Eye (tissue), 1 donor: Measurements from ENCODE around the gene EEF1AKMT1.
"Not testable (repeated sequence)": the region's sequence is repeated elsewhere in the genome, so short reads cannot be mapped to it uniquely, and the experiment has no call there.

ENCODE experiments used
- DNase-seq: peaks from one replicate; pipeline ENCODE4 v3.0.0-alpha.2; 2015

The EEF1AKMT1 gene

GRCh38 chr13:20775961-20776360 is 2.2 kb upstream of the EEF1AKMT1 start:
- no peak for DNase-seq

- DNase-seq = no peak
Observed at GRCh38 chr13:20774746-20775145, 985 bp upstream of the EEF1AKMT1 start.

DNA sequence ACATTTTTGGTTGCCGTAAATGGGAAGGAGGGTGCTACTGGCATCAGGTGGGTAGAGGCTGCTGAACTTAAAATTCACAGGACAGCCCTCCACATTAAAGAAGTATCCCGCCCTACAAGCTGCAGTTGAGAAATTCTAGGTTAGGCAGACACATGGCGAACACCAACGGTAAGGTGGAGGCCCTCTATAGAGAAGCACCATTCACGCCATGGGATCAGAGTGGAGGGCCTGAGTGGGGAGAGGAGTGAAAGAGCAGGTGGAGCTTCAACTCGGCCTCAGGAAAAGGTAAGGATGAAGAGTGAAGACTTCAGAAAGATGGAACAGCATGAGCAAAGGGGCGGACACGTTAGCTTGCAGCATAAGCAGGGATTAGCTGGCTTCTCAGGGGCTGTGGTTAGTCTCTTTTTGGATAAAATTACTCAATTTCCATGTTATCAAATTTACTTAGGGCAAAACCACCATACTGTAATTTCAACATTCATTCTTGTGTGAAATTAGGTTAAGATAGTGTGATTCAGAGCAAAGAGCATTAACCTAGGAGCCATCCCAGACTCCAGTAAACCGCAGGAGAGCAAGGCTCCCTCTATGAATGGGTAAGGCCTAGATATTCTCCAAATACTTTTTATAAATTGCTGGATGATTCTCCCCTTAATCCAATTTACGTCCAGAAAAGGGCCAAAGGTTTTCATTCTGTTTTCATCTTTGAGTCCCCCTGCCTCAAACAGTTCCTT is 1.2 kb downstream of the EEF1AKMT1 start:
- DNase-seq = peak; percentile 12

DNA sequence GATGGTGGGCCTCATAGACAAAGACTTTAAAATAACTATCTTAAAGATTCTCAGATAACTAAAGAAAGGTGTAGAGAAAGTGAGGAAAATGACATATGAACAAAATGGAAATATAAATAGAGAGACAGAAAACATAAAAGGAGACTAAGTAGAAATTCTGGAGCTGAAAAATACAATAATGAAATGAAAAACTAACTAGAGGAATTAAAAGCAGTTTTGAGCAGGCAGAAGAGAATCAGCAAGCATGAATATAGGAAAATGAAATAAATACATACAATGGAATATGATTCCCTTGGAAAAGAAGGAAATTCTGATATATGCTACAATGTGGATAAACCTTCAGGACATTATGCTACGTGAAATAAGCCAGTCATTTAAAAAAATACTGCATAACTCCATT is 3.9 kb downstream of the EEF1AKMT1 start:
- no peak for DNase-seq

- DNase-seq = no peak
Observed at GRCh38 chr13:20769091-20769490, 4.7 kb downstream of the EEF1AKMT1 start.

- DNase-seq = no peak
Observed at GRCh38 chr13:20767309-20767943, 6.3 kb downstream of the EEF1AKMT1 start.

DNA sequence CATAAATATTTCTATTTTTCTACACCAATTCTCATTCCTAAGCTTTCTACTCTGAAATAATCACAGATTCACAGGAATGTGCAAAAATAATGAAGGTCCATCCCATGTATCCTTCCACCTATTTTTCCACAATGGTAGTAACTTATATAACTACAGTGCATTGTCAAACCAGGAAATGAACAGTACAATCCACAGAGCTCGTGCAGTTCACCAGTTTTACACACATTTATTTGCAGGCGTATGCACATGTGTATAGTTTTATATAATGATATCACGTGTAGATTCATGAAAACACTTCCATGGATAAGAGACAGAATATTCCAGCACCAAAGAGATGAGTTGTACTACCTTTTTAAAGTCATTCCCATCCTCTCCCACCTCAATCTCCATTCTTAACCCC is 12.9 kb downstream of the EEF1AKMT1 start:
- no peak for DNase-seq

DNA sequence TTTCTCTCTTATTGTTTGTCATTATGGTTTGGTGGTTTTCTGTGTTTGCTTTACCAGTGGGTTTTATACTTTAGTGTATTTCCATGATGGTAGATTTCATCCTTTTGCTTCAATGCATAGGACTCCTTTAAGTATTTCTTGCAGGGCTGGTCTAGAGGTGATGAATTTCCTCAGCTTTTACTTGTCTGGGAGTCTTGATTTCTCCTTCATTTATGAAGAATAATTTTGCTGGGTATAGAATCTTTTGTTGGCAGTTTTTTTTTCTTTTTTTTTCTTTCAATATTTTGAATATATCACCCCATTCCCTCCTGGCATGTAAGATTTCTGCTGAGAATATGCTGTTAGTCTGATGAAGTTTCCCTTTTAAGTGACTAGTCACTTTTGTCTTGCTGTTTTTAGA is 19.8 kb downstream of the EEF1AKMT1 start:
- no peak for DNase-seq

GRCh38 chr13:20749377-20749776 is 24.4 kb downstream of the EEF1AKMT1 start:
- no peak for DNase-seq

GRCh38 chr13:20743830-20744404 is 29.8 kb downstream of the EEF1AKMT1 start:
- not testable (repeated sequence) for DNase-seq

- no peak for DNase-seq
Observed at GRCh38 chr13:20740021-20740420, 33.7 kb downstream of the EEF1AKMT1 start.

DNA sequence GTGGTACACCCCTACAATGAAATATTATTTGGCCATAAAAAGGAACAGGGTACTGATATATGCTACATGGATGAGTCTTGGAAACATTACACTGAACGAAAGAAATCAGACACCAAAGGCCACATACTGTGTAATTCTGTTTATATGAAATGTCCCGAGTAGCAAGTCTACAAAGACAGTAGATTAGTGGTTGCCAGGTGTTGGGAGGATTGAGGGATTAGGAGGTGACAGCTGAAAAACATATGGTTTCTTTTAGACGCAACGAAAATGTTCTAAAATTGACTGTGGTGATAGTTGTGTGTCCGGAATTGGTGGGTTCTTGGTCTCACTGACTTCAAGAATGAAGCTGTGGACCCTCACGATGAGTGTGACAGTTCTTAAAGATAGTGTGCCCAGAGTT is 35.1 kb downstream of the EEF1AKMT1 start:
- DNase-seq = no peak

DNA sequence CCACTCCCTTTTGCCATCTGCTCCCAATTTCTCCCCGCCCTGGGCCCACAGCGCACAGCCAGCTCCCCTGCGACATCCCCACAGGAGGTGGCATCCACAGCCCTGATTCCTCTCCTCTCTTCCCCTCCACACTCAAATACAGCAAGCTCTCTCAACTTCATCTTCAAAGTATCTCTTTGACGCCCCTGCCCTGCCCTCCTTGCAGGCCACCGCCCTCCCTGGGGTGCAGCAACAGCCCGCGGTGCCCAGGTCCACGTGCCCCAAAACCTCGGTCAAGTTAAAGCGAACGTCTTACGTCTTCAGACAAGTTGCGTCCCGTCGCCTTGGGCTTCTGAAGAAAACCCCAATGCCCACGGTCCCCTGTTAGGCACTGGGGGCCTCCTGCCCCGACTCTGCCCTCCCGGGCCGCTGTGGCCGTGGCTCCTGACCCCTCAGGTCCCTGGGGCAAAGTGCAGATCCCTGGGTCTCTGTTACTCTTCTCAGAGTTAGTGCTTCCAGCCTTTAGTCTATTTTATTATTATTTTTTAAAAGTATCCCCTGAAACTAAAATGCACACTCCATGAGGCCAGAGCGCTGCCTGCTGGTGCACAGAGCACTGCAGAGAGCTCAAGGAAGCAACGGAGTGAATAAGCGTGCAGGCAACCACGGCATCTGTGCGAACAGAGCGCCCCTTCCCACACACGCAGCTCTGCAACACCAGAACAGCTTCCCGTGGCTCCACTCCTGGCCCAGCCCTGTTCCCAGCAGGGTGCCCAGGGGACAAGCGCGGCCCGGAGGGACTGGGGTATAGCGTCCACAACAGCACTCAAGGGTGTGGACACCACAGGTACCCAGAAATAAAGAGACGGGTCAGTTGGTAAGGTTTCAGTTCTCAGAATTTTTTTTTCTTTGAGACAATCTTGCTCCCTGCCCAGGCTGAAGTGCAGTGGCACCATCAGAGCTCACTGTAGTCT is 43.9 kb downstream of the EEF1AKMT1 start:
- no peak for DNase-seq

GRCh38 chr13:20728579-20729311 is 45.0 kb downstream of the EEF1AKMT1 start:
- peak; percentile 23 for DNase-seq

GRCh38 chr13:20727856-20728255 is 45.9 kb downstream of the EEF1AKMT1 start:
- no peak for DNase-seq

DNA sequence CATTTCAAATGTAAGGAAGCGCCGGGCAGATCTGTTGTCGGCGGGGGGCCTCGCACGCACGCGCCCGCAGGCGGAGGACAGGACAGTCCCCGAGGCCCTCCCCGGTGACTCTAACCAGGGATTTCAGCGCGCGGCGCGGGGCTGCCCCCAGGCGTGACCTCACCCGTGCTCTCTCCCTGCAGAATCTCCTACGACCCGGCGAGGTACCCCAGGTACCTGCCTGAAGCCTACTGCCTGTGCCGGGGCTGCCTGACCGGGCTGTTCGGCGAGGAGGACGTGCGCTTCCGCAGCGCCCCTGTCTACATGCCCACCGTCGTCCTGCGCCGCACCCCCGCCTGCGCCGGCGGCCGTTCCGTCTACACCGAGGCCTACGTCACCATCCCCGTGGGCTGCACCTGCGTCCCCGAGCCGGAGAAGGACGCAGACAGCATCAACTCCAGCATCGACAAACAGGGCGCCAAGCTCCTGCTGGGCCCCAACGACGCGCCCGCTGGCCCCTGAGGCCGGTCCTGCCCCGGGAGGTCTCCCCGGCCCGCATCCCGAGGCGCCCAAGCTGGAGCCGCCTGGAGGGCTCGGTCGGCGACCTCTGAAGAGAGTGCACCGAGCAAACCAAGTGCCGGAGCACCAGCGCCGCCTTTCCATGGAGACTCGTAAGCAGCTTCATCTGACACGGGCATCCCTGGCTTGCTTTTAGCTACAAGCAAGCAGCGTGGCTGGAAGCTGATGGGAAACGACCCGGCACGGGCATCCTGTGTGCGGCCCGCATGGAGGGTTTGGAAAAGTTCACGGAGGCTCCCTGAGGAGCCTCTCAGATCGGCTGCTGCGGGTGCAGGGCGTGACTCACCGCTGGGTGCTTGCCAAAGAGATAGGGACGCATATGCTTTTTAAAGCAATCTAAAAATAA is 52.1 kb downstream of the EEF1AKMT1 start:
- peak; percentile 85 for DNase-seq

- DNase-seq = peak; percentile 4
Observed at GRCh38 chr13:20721058-20721453, 52.7 kb downstream of the EEF1AKMT1 start.

GRCh38 chr13:20720499-20720898 is 53.3 kb downstream of the EEF1AKMT1 start:
- no peak for DNase-seq

DNA sequence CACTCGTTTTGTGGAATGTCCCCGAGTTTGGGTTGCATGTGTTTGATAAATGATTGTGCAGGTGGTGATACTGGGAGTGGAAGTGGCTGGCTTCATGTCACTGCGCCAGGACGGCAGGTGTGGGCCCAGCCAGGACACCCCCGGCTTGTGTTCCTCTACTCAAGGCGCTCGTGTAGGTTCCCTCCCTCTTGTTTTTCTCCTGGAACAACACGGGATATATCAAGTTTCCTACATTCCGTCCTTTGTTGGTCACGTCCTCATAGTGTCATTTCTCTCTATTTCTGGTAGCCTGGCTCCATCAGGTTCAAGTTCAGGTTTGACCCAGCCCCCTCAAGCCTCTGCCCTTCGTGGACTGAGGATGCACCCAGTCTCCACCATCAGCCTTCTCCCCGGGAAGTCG is 54.0 kb downstream of the EEF1AKMT1 start:
- DNase-seq = no peak

- no peak for DNase-seq
Observed at GRCh38 chr13:20718958-20719566, 54.7 kb downstream of the EEF1AKMT1 start.
